HG03460 (cell line): ENCODE results near the gene FNTB.
A peak's percentile ranks its signal among the peaks of the same experiment; 100 is the strongest.

Experiments
- ATAC-seq: cut with Tn5 transposase; IDR thresholded peaks from one replicate; pipeline ENCODE4 v1.9.1; 2021; ENCODE audit not compliant: unreplicated experiment

Gene FNTB, protein sequence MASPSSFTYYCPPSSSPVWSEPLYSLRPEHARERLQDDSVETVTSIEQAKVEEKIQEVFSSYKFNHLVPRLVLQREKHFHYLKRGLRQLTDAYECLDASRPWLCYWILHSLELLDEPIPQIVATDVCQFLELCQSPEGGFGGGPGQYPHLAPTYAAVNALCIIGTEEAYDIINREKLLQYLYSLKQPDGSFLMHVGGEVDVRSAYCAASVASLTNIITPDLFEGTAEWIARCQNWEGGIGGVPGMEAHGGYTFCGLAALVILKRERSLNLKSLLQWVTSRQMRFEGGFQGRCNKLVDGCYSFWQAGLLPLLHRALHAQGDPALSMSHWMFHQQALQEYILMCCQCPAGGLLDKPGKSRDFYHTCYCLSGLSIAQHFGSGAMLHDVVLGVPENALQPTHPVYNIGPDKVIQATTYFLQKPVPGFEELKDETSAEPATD

DNA sequence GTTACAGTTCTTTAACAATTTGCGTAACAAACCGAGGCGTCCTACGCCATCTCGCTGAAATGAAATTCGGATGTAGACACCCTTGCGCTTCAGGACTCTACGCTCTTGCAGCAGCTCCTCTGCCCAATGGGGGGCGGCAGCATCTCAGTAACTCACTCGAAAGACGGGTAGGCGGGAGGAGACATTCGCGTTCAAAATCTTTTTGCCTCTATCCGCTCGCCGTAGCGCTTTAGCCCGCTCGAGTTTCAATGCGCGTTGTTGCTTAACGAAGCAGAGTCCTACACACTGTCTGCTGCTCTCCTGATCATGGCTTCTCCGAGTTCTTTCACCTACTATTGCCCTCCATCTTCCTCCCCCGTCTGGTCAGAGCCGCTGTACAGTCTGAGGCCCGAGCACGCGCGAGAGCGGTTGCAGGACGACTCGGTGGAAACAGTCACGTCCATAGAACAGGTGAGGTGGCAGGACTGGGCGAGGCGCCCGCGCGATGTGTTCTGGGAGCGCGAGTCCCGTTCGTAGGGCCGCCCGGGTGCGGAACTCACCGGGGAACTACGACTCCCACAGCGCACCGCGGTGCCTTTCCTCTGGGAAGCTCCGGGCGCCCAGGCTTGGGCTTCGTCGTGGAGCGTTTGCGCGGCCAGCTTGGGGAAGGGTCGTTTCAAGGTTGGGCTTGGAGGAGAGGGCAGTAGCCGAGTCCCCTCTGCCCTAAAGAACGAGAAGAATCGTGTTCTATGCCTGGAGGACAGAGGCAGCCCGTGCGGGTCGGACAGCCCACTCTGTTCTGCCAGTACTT is at the start of gene FNTB:
Gene FNTB, plus strand, starts transcription at position 248 of the 790 bp plus-strand sequence. Its CDS starts 59 bp downstream, at position 307.
- ATAC-seq = peak; percentile 94

DNA sequence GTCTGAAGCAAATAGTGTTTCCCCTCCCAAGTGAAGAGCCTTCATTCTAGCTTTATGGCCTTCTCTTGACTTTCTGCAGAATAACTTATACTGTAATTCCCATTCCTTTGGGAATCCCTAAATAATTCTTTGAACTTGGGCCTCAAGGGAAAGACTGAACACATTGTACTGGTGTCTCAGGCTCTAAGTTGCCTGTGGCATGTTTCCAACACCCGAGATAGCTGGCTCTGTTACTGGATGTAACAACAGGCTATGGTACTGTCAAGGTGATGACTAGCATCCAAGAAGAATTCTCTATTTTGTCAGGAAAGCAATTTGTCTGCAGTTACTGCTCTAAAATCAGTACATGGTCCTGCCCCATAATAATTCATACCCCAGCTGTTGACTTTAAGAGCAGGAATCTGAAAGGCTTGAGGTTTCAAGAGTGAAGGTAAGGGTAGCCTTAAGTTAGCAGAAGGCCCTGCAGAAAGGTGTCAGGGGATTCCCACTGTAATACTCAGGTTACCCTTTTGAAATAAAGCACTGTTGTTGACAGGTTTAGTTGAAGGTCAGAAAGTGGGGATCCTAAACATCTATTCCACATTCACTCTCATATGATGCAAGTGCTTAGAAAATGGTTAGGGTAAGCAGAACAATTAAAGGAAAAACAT is 49.4 kb upstream of the FNTB start:
- ATAC-seq = no peak

DNA sequence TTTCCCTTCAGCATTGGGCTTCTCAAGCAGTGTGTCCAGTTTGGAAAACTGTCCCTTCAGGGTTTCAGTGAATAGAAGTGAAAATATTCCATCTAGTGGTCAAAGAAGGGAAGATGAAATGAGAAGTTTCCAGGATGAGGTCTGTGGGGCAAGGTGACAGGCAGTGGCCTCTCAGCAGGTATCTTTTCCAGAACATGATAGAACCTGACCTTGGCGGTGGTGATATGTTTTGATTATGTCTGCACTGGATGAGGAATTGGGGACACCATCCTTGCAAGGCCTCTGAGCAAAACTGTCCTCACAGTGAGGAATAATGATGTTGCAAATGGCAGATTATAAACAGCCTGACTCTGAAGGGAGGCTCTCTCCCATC is 48.9 kb upstream of the FNTB start:
- no peak for ATAC-seq

DNA sequence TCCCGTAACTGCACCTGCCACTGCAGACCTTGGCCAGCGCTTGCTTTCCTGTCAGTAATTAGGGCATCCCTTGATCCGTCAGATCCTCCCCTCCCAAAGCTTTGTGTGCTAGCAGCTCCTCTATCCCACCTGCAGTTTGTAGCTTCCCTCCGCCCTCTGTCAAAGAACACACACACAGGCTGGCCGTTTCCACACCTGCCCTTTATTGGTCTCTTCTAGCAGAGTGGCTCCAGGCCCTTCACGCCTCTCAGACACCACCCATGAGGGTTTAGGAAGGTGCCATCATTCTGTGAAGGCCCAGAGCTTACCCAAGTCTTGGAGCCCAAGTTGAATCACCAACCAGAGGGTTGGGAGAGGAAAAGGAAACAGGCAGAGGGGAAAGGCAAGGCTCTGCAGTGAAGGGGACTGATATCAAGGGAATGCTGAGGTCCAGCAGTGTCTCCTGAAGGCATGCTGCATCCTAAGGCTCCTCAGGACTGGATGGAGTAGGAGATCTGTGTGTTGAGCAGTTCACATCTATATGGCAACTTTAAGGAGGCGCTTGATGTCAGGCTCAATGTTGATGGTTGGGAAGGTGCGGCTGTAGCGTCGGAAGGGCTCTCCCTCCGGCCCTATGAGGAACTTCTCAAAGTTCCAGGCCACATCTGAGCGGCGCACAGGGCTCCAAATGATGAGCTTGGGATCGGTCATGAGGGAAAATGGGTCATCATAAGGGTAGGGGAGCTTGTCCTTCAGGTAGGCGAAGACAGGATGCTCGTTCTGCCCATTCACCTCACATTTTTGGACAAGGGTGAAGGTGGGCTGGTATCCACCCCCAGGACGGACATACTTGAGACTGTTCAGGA is 47.5 kb upstream of the FNTB start:
- no peak for ATAC-seq

DNA sequence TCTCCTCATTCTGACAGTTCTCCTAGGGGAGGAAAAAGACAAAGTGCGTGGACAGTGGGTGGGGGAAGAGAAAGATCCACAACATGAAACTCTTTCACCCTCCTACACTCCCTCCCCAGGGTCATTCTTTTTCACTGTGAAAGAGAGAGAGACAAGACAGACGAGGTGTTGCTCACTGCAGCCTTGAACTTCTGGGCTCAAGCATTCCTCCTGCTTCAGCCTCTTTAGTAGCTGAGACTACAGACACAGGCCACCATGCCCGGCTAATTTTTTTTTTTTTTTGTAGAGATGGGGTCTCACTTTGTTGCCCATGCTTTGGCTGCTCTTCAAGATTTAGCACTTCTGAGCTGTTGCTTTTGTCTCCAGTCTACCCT is 46.9 kb upstream of the FNTB start:
- no peak for ATAC-seq

DNA sequence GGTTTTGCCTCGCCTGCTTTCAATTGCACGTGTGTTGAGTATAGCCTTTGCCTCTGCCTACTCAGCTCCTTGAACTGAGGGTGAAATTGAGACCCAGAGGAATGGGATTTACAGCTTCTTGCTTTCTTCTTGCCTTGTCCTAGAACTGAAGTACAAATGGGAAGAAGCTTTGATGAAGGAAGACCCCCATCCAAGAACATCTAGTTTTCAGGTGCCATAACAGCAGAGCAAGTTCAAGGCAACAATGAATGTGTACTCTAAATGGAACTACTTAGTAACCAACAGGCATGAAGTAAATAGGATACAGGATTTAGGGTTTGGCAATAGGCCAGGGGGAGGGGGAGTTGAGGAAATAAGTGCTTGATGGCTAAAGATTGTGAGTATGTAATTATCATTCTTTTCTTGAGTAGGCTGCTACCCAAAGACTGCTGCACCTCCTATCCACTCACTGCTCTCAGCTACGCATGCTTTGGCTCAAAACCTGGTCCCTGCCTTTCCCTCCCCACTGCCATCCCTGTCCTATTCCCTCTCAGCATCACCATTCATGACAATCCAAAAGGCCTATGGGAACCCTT is 46.3 kb upstream of the FNTB start:
- ATAC-seq = no peak

DNA sequence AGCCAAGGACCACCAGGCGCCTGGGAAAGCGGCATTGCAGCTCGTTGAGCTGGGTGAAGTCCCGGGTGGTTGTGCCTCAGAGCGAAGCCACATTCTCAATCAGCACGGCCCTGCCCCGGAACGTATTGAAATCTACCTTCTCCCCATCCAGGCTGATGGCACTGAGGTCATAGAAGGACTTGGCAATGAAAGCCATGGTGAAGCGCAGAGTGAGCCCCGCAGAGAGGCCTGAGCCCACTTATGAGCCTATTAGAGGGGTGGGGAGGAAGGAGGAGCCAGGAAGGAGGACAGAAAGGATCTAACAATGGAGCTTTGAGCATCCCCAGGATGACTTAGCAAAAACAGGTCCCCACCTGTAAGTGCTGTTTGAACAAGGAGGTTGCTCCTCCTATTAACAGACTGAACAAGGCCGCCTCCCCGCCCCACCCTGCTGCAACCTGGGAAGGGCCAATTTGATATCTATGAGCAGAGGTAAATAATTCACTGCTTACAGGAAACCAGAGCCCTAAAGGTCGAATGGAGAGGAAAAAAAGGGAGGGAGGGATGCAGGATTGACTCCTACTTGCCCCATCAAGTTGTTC is 44.1 kb upstream of the FNTB start, which contains the start of gene GPX2:
Gene GPX2, minus strand, starts transcription at position 215 of the 581 bp plus-strand sequence. Its CDS starts 19 bp downstream, at position 196.
- no peak for ATAC-seq

DNA sequence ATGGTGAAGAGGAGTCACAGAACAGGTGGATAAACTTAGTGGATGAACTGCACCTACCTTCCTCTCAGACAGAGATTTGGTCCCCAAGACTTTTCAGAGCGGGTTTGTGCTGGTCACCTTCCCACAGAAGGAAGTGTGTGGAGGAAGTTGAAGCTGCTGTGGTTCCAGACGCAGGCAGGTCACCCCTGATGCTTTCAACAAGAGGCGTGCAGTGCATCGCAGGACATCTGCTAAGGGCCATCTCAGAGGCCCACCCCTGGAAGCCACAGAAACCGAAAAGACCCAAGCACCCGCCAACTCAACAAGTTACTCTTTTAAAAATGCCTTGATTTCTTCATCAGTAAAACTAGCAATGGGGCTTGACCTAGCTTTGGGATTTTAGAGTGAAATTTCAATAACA is 43.1 kb upstream of the FNTB start:
- no peak for ATAC-seq

DNA sequence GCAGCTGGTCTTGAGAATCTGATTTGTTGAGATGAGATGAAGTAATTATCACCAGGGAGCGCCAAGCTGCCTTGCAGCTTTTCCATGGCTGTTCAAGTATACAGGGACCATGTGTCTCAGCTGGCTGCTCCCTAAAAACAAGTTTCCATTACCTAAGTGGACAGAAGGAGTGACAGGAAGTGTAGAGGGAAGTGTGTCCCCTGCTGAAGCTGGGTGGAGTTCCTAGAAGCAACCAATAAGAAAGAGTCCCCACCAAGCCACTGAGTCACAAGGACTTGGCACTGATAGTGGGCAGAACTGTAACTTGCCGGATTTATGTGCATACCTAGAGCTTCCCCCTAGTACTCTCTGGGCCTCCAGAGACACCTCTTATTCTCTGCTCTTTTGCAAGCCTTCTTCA is 42.7 kb upstream of the FNTB start:
- ATAC-seq = no peak

DNA sequence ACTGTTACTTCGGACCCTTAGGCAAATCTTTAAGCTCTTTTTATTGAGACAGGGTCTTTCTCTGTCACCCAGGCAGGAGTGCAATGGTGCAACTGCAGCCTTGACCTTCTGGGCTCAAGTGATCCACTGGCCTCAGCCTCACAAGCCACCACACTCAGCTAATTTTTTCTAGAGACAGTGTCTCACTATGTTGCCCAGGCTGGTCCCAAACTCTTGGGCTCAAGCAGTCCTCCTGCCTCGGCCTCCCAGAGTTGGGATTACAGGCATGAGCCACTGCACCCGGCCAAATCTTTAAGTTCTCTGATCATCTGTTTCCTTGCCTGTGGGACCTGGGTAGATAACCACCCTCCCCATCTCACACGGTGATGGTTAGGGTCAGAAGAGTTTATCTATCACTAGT is 41.8 kb upstream of the FNTB start:
- no peak for ATAC-seq

DNA sequence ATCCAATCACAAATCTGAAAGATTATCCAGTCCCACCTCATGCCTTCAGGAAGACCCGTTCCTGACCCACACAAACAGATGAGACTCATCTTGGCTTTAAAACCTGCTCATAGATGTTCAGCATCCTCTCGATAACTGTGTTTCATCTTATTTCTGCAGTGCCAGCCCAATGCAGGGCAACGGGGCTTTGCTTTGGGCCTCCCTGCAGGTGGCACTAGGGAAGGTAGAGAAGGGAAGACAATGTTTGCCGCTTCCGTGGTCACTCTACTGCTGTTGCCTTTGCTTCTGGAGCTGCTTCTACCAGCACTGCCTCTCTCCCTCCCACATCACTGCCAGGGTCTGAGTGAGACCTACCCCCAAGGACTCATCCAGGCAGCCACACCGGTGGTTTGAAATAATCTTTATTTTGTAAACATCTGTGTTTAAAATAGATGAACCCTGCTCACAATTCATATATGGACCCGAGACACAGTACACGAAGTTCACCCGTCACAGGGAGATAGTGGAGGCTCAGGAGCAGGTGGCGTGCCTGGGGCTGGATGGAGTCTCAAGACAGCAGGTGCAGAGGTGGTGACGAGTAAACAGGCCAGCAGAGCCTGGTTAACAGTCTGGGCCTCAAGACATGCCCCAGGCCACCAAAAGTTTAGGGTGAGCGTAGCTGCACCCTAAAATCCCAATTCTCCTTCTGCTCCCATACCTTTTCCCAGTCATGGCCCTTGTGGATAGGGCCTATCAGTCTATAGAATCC is 41.1 kb upstream of the FNTB start:
- ATAC-seq = no peak

DNA sequence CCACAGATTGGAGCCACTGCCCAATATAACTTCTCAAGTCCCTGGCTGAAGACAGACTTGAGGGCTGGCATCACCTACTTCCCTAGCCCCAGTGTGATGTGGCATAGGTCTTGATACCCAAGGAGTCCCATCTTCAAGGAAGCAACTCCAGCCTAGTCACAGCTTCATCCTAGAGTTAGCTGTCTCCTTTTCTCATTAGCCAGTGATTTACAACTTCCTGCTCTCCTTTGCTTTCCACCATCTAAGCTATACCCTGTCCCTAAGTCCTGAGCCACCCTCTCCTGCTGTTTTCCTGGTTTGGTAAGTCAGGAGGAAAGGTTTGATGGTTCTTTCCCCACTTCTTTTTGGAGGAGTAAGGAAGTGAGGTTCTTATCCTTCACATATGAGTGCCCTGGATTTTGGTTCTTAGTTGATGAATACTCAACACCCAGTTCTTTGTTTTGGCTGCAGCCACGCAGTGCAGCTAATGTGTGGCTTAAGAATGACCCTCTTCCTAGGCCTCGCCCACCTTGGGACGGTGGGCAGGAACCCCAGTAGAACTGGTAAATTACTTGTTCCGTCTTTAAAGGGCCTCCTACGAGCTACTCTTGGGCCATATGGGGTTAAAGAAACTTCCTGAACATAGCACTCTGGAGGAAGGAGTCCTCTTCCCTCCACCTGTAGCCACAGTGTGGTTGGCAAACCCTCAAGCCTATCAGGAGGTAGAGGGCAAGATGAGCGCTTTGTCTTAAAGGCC is 40.2 kb upstream of the FNTB start:
- no peak for ATAC-seq

DNA sequence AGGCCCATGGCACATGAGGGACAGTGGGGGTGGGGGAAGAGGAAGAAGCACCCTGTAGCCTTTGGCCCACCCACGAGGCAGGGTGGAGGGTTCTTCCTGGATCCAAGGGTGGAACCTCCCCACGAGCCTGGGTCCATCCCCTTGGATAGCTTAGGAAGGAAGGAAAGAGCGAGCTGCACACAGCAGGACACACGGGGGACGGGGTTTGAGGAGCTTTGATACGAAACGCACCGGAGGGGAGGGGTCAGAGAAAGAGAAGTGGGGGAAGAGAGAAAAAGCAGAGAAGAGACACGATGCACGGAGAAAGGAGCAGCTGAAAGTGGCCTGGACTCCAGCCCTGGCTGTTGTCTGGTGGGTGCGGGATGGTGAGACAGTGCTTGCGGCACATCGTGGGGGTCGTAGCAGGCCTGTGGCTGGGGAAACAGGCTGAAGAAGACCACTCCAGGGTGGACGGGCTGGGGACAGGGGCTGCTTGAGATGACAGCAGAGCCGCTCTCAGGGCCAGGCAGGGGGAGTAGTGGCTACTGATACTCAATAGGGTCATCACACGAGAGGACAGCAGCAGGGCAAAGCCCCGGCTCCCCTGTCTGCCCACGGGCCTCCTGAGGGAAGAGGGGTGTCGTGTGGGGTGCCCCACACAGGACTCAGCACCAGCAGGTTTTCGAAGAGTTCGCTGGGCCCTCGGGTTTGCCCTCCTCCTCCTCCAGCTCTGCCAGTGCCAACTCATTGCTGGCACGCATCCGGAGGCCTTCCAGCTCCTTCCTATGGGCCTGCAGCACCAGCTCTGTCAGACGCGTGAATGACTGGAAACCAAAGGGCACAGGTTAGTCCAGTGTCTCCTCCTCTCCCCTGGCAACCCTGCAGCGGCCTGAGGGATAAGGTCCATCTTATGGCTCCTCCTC is 38.7 kb upstream of the FNTB start:
- no peak for ATAC-seq

DNA sequence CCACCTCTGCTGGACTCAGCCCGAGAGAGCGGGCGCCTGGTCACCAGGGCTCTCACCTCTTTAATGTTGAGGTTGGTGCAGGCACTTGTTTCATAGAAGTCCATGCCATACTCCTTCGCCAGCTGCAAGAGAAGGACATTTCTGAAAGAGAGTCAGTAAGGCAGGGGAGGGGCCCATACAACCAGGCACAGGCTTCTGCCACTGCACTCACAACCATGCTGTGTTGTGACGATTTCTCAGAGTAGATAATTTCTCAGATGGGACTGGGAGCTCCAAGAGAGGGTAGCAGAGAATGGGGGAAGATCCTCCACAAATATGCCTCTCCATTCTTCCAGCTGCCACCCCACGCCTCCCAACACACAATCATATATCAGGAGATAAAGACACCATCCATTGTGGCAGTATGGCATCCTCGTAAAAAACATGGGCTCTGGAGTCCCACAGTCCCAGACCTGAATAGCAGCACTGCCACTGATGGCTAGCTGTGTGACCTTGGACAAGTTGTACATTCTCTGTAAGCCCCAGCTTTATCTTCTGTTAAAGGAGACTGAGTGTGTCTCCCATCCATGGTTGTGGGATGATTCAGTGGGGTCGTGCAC is 38.0 kb upstream of the FNTB start:
- ATAC-seq = no peak

DNA sequence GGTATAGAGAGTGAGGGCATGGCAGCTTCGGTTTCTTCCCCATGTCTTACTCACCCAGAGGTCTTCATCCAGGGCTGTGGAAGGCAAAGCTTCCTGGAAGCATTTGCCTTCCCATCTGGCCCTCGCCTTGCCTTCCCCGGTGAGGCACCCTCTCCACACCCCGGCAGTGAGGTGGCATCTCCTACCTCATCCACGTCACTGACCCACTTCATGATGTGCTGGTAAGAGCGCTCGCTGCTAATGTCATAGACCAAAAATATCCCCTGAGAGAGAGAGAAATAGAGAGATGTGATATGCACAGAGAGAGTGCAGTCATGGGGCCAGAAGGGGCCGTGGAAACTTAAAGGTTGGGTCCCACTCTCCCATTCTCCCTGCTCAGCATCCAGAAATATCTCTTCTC is 35.8 kb upstream of the FNTB start:
- no peak for ATAC-seq

DNA sequence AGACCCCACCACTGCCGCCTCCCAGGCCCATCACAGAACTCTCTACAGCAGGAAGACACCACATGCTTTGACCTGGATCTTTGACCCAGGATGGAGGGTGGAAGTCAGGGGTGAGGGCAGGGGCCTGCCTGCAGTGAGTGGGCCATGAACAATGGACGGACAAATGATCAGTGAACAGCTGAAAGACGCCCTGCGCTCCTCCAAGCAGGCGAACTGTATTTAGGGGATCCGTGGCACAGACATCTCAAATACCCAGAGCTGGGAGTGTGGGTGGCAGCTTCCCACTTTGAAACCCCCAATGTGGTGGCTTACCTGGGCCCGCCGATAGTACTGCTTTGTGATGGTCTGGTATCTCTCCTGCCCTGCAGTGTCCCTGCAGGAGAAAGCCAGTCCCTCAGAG is 35.4 kb upstream of the FNTB start:
- ATAC-seq = no peak

DNA sequence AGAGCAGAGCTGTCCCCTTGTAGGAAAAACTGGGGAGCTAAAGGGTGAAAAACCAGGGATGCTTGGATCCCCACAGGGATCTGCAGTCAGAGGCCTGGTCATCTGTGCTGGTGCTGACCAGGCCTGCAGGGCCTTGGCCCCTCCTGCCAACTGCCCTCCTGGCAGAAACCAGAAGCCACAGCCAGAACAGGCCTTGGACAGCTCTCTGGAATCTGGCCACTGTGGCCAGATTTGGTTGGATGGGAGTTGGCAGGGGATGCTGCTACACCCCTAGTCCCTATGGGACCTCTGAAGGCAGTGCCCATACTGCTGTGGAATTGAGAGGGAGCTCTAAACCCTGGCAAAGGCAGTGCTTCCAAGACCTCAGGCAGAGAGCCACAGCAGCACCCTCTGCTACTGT is 35.0 kb upstream of the FNTB start:
- ATAC-seq = no peak
